HCT116 (cell line): ENCODE measurements around the gene NPHP3. TPM values are rescaled to one million over a fixed set of nuclear protein-coding genes. Genes with fewer than 3 reads are reported as not detected.

ENCODE experiments used
- ATAC-seq: fragments of 200-7000 bp; cut with Tn5 transposase; 2 replicates; pipeline ENCODE4 v1.9.1; 2020; ENCODE audit warnings: mild to moderate bottlenecking, moderate library complexity
- BruUV-seq: library from RNA; stranded (reverse); fragments of 400-500 nt; replicated peaks from 2 replicates; lab custom pipeline; 2021; lab: Mats Ljungman, UMichigan
- CTCF ChIA-PET: fragments of 300-600 bp; sonication (Branson Sonifier 250); formaldehyde crosslinking; loops from one replicate; lab custom pipeline; 2021; ENCODE audit warnings: antibody characterized with exemption; lab: Charles Lee
- POLR2A ChIA-PET: fragments of 300-600, 350-600 bp; sonication (Branson Sonifier 250); formaldehyde crosslinking; loops from one replicate; lab custom pipeline; 2021; ENCODE audit warnings: antibody characterized with exemption; lab: Charles Lee
- RAD21 ChIA-PET, 2 experiments: fragments of 300-600 bp; sonication (Branson Sonifier 250); formaldehyde crosslinking; loops; one replicate each; lab custom pipeline; 2023; ENCODE audit warnings: low total read pairs in 2 of 2; ENCODE audit not compliant: uncharacterized antibody in 2 of 2, unreplicated experiment in 2 of 2, low non-redundant PET in 1 of 2; lab: Charles Lee
- DNase-seq: peaks from one replicate; pipeline ENCODE4 v3.0.0-alpha.2; 2010; ENCODE audit warnings: low read depth, low spot score
- H2AFZ ChIP-seq: fragments of 200-600 bp; shearing (Covaris generic), sonication (generic); 2 replicates; pipeline ENCODE4 v1.6.1; 2017; ENCODE audit warnings: low read depth, mixed run types, mixed read lengths, antibody characterized with exemption, low read length; ENCODE audit not compliant: poor library complexity, severe bottlenecking
- H3K27ac ChIP-seq: 2 replicates; pipeline ENCODE4 v1.5.1; 2012; ENCODE audit warnings: low read depth, low read length
- H3K27me3 ChIP-seq: fragments of 200-600 bp; sonication (generic); 2 replicates; pipeline ENCODE4 v1.6.1; 2016; ENCODE audit warnings: mixed run types, low read length, mixed read lengths; ENCODE audit not compliant: insufficient read depth
- H3K36me3 ChIP-seq, 2 experiments: fragments of 200-500 bp in 1 of 2; fragments of 200-600 bp in 1 of 2; sonication (Bioruptor generic) in 1 of 2; sonication (generic) in 1 of 2; 2 replicates each; pipeline versions ENCODE4 v1.5.1 to v1.6.1; 2014 to 2016; ENCODE audit warnings: low read length in 2 of 2, inconsistent platforms in 1 of 2, mixed read lengths in 1 of 2, mixed run types in 1 of 2; ENCODE audit not compliant: insufficient read depth in 2 of 2, control insufficient read depth in 1 of 2
- H3K4me1 ChIP-seq, 2 experiments: fragments of 200-600 bp in 1 of 2; sonication (generic) in 1 of 2; 2 replicates each; pipeline versions ENCODE4 v1.5.1 to v1.6.1; 2012 to 2017; ENCODE audit warnings: low read length in 2 of 2, inconsistent platforms in 1 of 2, mild to moderate bottlenecking in 1 of 2, mixed read lengths in 1 of 2, mixed run types in 1 of 2, moderate library complexity in 1 of 2; ENCODE audit not compliant: insufficient read depth in 2 of 2, control insufficient read depth in 1 of 2
- H3K4me2 ChIP-seq: fragments of 200-600 bp; sonication (generic); 2 replicates; pipeline ENCODE4 v1.6.1; 2017; ENCODE audit warnings: mixed run types, low read length, mixed read lengths
- H3K4me3 ChIP-seq, 2 experiments: fragments of 200-600 bp in 1 of 2; sonication (generic) in 1 of 2; replicated peaks in 1 of 2; 2 replicates each; pipeline ENCODE4 v1.5.1; 2011 to 2016; ENCODE audit warnings: low read length in 2 of 2, control low read depth in 1 of 2, low read depth in 1 of 2, mild to moderate bottlenecking in 1 of 2, mixed read lengths in 1 of 2, mixed run types in 1 of 2
- H3K79me2 ChIP-seq: fragments of 200-600 bp; sonication (generic); 2 replicates; pipeline ENCODE4 v1.6.1; 2017; ENCODE audit warnings: mild to moderate bottlenecking, mixed run types, low read length, moderate library complexity, mixed read lengths; ENCODE audit not compliant: insufficient read depth
- H3K9ac ChIP-seq: fragments of 200-600 bp; sonication (generic); 2 replicates; pipeline ENCODE4 v1.6.1; 2016; ENCODE audit warnings: low read length, mixed read lengths
- H3K9me2 ChIP-seq: fragments of 200-600 bp; sonication (generic), shearing (Covaris generic); 2 replicates; pipeline ENCODE4 v1.6.1; 2017; ENCODE audit warnings: mixed run types, mild to moderate bottlenecking, moderate library complexity; ENCODE audit not compliant: insufficient read depth
- H3K9me3 ChIP-seq, 2 experiments: fragments of 200-500 bp in 1 of 2; fragments of 200-600 bp in 1 of 2; sonication (Bioruptor generic) in 1 of 2; sonication (generic) in 1 of 2; 2 replicates each; pipeline ENCODE4 v1.6.1; 2014 to 2017; ENCODE audit warnings: low read length in 2 of 2, mixed read lengths in 2 of 2, inconsistent platforms in 1 of 2, low read depth in 1 of 2, mild to moderate bottlenecking in 1 of 2, mixed run types in 1 of 2, moderate library complexity in 1 of 2; ENCODE audit not compliant: control insufficient read depth in 1 of 2, insufficient read depth in 1 of 2
- H4K20me1 ChIP-seq: fragments of 200-600 bp; sonication (generic), shearing (Covaris generic); 2 replicates; pipeline ENCODE4 v1.6.1; 2017; ENCODE audit warnings: mixed run types, mild to moderate bottlenecking, moderate library complexity; ENCODE audit not compliant: insufficient read depth
- EZH2phosphoT487 ChIP-seq: fragments of 200-600 bp; IDR thresholded peaks from 2 replicates; pipeline ENCODE4 v1.6.1; 2018; ENCODE audit warnings: antibody characterized with exemption, borderline replicate concordance
- JUND ChIP-seq: IDR thresholded peaks from 2 replicates; pipeline ENCODE4 v1.6.1; 2012
- POLR2AphosphoS5 ChIP-seq: IDR thresholded peaks from 2 replicates; pipeline ENCODE4 v1.6.1; 2011; ENCODE audit warnings: mild to moderate bottlenecking, low read depth, low read length, moderate library complexity
- RAD21 ChIP-seq: IDR thresholded peaks from 2 replicates; pipeline ENCODE4 v1.6.1; 2012; ENCODE audit warnings: low read depth, mild to moderate bottlenecking
- SP1 ChIP-seq: IDR thresholded peaks from 2 replicates; pipeline ENCODE4 v1.6.1; 2012; ENCODE audit warnings: low read depth
- TCF7L2 ChIP-seq: IDR thresholded peaks from 2 replicates; pipeline ENCODE4 v1.7.0; 2011; ENCODE audit warnings: borderline replicate concordance, inconsistent platforms; ENCODE audit not compliant: insufficient read depth, insufficient read length; ENCODE audit errors: extremely low read depth
- YY1 ChIP-seq: IDR thresholded peaks from 2 replicates; pipeline ENCODE4 v1.6.1; 2011; ENCODE audit warnings: low read length, low read depth, moderate library complexity, mild to moderate bottlenecking; ENCODE audit not compliant: insufficient replicate concordance; ENCODE audit errors: extremely low read depth
- intact Hi-C: fragments of 100-400 bp; cut with micrococcal nuclease; formaldehyde crosslinking; loops from 2 replicates; pipeline ENCODE4 v1.10.0; 2022
- total RNA-seq: library from RNA; stranded (reverse); gene quantifications from one replicate; pipeline ENCODE4 v1.2.1, GENCODE V29; 2021; ENCODE audit not compliant: unreplicated experiment
- TF ChIP-seq, protein P1 (sequence below), 3 experiments: fragments of 200-600 bp in 1 of 3; sonication (generic) in 1 of 3; IDR thresholded peaks in 2 of 3; conservative IDR thresholded peaks in 1 of 3; 2 replicates each; pipeline ENCODE4 v1.5.1; 2012 to 2017; ENCODE audit warnings: low read depth in 2 of 3, low read length in 2 of 3, antibody characterized with exemption in 1 of 3, borderline replicate concordance in 1 of 3, control low read depth in 1 of 3, mild to moderate bottlenecking in 1 of 3, mixed read lengths in 1 of 3, mixed run types in 1 of 3, moderate library complexity in 1 of 3; ENCODE audit not compliant: insufficient read depth in 1 of 3

The NPHP3 gene
- total RNA-seq, 1 experiment from 2014 or later: 15.5 TPM

DNA sequence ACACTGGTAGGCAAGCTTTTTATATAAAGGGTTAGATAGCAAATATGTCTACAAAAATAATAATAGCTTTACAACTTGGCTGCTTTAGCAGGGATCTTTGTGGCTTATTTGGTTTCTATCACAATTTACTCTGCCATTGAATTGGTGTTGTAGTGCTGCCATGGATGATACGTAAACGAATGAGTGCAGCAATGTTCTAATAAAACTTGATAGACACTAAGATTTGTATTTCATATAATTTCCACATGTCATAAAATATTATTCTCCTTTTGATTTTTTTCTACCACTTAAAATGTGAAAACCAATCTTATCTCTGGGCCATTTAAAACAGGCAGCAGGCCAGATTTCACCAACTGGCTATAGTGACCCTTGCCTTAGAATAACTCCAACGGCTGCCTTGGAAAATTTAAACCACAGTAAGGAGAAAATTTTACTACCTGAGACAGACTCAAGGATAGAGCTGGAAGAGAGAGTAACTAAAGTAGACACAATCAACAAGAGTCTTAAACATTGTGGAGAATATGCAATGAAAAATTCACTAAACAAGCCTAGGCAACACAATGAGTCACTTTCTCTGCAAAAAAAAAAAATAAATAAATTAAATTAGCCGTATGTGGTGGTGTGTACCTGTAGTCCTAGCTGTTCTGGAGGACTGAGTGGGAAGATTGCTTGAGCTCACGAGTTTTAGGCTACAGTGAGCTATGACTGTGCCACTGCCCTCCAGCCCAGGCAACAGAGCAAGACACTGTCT lies 8.1 kb downstream of the NPHP3 start:
- POLR2A ChIA-PET: no interaction called here

DNA sequence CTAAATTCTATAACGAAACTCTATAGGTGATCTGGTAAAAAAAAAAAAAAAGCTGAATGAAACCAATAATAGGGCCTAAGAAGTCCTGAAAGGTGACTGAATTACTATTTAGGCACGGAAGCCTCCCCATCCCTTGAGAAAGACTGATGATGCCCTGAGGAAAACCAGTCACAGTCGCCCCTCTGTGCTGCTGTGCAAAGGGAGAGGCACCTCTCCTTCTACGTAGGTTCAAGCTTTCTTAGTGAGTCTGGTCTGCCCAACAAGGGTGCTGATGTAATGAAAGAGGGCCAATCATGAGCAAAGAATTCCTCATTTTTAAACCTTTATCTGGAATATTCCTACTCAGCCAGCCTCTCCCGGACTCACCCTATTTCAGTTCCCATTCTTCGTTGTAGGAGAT lies 11.9 kb downstream of the NPHP3 start:
- H3K79me2 ChIP-seq: no peaks in the 10 kb centered on the region
- H3K4me1 ChIP-seq: no peaks in the 10 kb centered on the region
- CTCF ChIA-PET: interaction anchor here (0.6 kb wide), 1 partner anchor 358 kb away, joined by 3 read pairs; no protein-coding TSS in a partner anchor
- ATAC-seq (no peak), DNase-seq (no peak)
- peaks cover 0 to 3% of the 10 kb centered on the region in 2 experiments; a peak in 1 of 4 replicates for H3K36me3 ChIP-seq
- no peak overlapping the region for H3K27ac ChIP-seq
- H2AFZ ChIP-seq: no peak overlapping the region
- no peak overlapping the region for H3K4me3 ChIP-seq
- POLR2A ChIA-PET: no interaction called here
- no TSS peak for BruUV-seq
- no peaks in the 10 kb centered on the region for H4K20me1 ChIP-seq
- intact Hi-C loops: no loop called here
- no peaks in the 10 kb centered on the region for H3K9me2 ChIP-seq
- TF ChIP-seq RAD21 (no peak), SP1 (no peak), EZH2phosphoT487 (no peak), POLR2AphosphoS5 (no peak)
- TF ChIP-seq, protein P1, sequence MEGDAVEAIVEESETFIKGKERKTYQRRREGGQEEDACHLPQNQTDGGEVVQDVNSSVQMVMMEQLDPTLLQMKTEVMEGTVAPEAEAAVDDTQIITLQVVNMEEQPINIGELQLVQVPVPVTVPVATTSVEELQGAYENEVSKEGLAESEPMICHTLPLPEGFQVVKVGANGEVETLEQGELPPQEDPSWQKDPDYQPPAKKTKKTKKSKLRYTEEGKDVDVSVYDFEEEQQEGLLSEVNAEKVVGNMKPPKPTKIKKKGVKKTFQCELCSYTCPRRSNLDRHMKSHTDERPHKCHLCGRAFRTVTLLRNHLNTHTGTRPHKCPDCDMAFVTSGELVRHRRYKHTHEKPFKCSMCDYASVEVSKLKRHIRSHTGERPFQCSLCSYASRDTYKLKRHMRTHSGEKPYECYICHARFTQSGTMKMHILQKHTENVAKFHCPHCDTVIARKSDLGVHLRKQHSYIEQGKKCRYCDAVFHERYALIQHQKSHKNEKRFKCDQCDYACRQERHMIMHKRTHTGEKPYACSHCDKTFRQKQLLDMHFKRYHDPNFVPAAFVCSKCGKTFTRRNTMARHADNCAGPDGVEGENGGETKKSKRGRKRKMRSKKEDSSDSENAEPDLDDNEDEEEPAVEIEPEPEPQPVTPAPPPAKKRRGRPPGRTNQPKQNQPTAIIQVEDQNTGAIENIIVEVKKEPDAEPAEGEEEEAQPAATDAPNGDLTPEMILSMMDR (IDR thresholded peaks at IDR 0.05 in 2 of 3, conservative IDR thresholded peaks at IDR 0.05 in 1 of 3; ENCODE audit: borderline replicate concordance in 1 of 3, insufficient read depth in 1 of 3, low read depth in 2 of 3, low read length in 2 of 3): no peak
- no peaks in the 10 kb centered on the region for H3K27me3 ChIP-seq
- H3K9ac ChIP-seq: no peak overlapping the region
- RAD21 ChIA-PET: no interaction called here
- H3K4me2 ChIP-seq: no peak overlapping the region
- no peaks in the 10 kb centered on the region for H3K9me3 ChIP-seq

More for the DNA sequence above, 8.1 kb downstream of the NPHP3 start:
- BruUV-seq: no TSS peak
- Histone ChIP-seq H3K27ac (no peak overlapping the region), H3K27me3 (no peaks in the 10 kb centered on the region), H3K79me2 (no peaks in the 10 kb centered on the region)
- TF ChIP-seq EZH2phosphoT487: no peak
- TF ChIP-seq TCF7L2: no peak
- no peak for TF ChIP-seq YY1
- TF ChIP-seq JUND: no peak
- TF ChIP-seq, all 23 proteins: peak for 0
- H2AFZ ChIP-seq: no peak overlapping the region
- CTCF ChIA-PET: interaction anchor here (1.0 kb wide), 1 partner anchor 12 kb away, joined by 3 read pairs; no protein-coding TSS in a partner anchor
- DNase-seq: no peak
- no peaks in the 10 kb centered on the region for H3K9me3 ChIP-seq
- H3K9ac ChIP-seq: no peak overlapping the region
- RAD21 ChIA-PET: no interaction called here
- peaks cover 5 to 8% of the 10 kb centered on the region in 2 experiments; a peak in 1 of 4 replicates for H3K36me3 ChIP-seq
- no peak overlapping the region for H3K4me3 ChIP-seq
- no peaks in the 10 kb centered on the region for H3K9me2 ChIP-seq
- ATAC-seq: no peak
- intact Hi-C loops: no loop called here
- H3K4me2 ChIP-seq: no peak overlapping the region
- no peaks in the 10 kb centered on the region for H3K4me1 ChIP-seq
- no peaks in the 10 kb centered on the region for H4K20me1 ChIP-seq
